HG03575 (cell line): ENCODE measurements around the gene TEAD1.

Source experiments
- ATAC-seq: cut with Tn5 transposase; IDR thresholded peaks from one replicate; pipeline ENCODE4 v1.9.1; 2021; ENCODE audit not compliant: unreplicated experiment, insufficient number of reproducible peaks, low FRiP score; ENCODE audit errors: extremely low read depth

TEAD1 gene

DNA sequence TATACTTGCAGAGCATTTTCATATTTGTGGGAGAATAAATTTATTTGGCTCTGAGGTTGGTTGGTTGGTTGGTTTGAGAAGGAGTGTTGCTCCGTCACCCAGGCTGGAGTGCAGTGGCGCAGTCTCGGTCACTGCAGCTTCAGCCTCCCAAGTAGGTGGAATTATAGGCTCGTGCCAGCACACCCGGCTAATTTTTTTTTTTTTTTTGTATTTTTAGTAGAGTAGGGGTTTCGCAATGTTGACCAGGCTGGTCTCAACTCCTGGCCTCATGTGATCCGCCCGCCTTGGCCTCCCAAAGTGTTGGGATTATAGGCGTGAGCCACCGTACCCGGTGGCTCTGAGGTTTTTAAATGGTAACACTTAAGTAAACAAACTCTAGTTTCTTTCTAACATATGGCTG, 161.1 kb downstream of the TEAD1 start:
- ATAC-seq, result no peak

DNA sequence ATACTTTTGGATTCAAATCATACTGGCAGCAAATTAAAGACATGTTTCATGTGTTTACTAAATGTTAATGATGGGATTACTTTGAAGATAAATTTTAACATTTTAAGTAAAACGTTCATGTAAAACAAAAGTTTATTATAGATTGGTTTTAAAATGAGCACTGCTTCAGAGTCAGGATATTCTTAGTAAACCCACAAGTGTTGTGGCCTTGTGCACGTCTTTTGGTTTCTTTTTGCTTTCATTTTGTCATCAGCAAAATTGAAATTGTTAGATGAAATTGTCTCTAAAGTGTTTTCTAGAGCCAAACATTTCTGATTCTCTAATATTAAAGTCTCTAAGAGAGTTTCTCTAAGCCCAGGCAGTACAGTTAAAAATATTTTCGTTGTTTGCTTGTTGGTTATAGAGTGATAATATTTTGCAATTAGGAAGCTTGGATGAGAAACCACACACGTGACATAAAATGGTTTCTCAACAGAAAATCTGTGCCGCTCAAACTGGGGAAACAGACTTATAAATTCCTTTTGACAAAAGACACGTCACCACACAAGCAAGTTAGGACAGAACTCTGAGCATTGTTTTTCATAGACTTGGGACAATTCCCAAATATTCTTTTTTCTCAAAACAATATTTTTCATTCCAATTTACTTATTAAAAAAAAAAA, 164.4 kb downstream of the TEAD1 start:
- ATAC-seq, result no peak

DNA sequence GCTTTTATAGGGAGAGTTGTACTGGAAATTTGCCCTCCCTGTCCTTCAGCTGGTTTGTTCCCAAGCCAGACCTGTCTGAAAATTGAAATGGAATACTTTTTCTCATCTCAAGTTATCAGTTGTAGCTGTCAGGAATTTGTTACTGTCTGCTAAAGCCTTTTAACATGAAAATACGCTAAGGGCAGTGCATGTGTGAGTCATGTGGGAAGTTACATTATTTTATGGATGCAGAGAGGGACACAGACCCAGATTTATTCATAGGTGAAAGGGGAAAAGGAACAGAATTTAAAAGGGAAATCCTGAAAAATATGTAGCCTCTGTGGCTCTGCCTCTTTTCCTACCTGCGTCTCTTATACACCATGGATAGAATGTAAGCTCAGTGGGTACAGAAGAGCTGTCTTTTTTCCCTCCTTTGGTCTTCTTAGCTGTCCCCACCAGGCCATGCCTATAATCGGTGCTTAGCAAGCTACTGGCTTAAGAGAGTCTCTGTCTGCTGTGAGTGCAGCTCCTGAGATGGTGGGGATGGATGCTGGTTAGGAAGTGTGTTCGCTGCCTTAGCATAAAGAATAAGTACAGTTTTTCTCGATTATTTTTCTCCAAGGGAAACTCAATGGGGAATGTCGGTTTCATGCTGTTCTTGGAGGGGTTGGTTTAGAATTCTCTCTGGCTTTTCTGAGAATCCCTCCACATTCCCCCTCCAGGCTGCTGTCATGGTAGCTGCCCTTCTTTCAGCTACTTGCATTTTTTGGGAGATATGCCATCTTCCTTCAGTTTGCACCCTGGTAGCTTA, 166.8 kb downstream of the TEAD1 start:
- ATAC-seq, result no peak

DNA sequence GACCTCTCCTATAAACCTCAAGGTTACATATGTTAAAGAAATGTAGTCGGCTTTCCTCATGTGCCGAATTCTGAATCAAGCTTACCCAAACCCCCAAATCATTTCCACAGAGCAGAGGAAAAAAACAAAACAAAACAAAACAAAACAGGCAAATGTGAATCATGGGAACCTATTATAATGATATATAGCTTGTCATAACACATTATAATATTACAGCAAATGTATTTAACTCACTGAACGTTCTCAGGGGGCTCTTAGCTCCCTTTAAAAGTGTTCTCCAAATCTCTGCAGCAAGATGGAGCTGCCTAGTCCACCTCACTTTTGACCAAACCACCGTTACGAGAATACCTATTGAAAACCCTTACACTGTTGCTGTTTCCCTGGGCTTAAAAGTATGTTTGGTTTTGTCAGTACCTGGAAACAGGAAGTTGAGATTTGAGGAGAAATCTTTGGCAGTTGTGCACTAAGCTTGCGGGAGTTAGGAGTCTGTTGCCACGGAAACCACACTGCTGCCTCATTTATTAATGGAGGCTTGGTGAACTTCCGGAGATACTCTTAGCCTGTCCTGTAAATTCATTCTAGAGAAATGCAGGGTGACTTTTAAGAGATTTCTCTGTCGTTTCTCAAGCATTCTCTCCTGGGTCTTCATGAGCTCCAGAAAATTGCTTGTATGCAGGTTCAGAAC, 167.9 kb downstream of the TEAD1 start:
- no peak for ATAC-seq

DNA sequence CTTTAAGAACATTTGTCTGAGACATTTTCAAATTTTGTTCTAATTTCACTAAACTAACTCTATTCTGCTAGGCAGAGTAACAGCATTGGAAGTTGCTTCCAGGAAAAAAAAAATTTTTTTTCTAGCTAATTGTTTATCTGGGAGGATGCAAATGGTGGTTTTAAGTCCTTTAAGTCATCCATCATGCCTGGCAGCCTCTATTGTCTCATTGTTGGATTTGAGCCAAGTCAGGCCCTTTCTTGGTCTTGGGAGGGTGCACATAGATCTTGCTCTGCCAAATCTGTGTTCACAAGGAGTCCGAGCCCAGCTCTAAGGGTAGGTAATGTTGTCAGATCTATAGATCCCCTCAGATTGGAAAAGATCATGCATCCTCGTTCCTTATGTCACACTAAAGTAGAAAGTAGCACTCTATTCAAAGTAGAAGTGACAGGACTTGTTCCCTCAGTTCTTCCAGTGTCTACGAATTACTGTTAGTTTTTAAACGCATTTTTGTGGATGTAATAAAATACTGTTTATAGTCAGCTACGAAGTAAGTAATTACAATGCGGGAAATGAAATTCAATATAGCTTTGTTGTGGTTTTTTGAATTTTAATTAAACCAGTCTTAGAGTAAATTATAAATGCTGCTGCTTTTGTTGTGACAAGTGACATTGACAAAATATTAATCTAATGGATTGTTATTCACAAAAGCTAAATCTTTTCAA, 168.9 kb downstream of the TEAD1 start:
- no peak for ATAC-seq

DNA sequence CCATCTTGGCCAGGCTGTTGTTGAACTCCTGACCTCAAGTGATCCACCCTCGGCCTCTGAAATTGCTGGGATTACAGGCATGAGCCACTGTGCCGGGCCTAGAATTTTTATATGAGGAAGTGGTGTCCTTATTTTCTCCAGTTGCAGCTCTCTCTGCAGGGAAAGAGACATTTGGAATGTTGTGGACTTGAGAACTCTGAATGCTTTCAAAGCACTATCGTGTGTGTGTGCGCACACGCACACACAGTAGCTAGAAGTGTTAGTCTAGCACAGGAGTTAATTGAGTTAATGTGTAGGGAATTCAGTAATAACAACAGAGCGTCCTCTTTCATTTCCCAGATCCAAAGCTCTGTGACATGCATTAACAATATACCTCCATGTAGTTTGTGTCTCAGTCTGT, 170.9 kb downstream of the TEAD1 start:
- no peak for ATAC-seq

DNA sequence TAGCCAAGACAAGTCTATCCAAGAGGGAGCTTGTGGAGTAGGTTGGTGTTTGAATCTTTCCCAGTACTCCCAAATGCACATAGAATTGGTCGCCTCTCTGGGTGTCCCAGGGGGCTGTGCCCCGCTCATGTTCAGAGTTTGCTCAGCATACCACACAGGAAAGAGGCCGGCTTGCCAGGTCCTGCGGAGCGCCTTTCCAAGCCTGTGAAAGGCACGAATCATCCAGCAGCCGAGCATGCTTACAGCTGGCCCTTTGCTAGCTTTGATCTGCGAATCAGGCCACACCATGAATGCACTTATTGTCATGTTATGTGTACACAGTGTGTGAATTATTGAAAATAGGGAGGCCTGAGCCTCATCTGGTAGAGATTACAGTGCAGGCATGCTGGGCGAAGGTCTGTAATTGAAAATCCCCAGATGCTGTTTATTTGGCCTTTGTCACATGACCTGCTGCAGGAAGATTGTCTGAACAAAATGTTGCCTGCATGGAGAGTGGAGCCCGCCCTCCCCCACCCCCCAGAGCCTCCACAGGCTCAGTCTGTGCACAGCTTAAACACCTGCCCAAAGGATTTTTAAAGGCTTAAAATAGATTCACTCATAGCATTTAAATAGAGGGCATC, 171.6 kb downstream of the TEAD1 start:
- ATAC-seq, result no peak

DNA sequence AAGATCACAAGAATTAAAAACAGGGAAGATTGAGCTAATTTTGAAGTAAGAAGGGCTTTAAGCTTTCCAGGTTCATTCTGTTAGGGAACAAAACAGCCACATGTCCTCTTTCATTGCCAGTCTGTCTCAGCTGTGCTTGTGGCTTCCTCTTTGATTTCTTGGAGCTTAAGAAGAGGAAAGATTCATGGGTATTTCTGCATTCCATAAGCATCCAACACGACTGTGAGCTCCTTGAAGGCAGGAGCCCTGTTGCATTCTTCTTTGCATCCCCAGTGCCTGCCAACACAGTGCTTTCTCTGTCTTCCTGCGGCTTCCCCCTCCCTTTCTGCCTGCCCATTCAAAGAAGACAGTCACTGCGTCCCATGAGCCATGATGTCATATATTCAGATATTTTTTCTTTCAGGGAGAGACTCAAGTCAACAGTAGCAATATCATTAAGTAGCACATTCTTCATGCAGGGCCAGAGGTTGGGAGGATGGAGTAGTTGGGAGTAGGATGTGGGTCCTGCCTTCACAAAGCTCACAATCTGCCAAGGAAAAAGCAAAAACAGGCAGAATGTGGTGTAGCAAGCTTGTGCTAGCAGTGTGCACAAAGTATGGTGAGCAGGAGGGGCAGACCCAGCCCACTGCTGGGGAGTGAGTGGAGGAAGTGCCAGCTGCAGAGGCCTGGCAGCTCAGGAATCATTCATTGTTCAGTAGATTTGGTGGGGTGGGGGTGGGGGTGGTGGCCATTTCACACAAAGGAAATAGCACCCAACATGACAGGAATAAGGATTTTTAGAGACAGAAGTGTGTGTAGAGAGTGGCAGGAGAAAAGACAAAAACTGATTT, 172.8 kb downstream of the TEAD1 start:
- no peak for ATAC-seq

DNA sequence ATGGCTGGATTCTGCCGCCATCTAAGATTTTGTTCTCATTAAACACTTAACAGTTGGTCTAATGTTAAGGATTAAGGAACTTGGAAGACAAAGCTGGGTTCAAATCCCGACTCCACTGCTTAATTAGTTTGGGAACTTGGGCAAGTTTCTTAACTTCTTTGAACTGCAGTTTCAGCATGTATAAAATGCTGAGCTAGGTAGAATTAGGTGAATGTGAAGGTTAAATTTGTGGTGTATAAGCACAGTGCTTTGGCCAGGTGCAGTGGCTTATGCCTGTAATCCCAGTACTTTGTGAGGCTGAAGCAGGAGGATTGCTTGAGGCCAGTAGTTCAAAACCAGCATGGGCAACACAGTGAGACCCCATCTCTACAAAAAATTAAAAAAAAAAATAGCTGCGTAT, 174.2 kb downstream of the TEAD1 start:
- no peak for ATAC-seq

DNA sequence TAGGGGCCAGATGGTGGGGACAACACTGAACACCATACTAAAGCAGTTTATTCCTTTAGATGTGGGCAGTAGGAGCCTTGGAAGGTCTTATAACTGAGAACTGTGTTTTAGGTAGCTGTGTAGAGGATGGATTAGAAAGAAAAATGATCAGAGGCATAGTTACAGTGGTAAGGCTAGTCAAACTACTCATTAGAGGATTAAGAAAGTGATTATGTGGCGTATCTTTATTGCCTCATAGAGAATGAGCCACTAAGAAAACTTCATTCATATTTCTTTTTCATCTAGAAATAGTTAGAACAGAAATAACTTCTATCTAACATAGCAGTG, 179.1 kb downstream of the TEAD1 start:
- no peak for ATAC-seq

DNA sequence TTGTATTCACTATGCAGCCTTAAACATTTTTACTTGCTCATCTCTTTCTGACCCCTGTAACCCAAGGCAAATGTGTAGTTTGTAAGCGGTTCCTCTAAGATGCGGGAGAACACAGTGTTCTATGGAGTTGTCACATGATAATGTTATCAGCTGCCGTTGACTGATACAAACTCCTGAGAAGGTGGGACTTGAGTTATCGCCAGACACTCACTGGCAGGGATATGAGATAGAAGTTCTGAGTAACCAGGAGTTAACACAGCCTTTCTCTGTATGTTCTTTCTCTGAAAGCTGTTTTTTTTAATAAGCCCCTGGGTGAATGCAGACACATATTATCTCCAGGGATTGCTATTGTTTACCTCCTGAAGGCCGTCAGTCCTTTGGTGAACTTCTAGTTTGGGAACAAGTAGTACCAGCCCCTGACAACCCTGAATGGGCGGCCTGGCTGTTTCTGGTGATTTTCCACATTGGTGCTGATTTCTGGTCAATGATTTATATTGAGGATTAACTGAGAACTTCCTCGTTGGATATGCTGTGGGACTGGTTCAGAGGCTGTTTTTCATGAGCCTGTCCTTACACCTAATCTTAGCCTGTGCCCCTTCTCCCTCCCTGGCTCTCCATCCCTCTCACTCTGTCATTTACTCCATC, 179.6 kb downstream of the TEAD1 start:
- ATAC-seq, result no peak

DNA sequence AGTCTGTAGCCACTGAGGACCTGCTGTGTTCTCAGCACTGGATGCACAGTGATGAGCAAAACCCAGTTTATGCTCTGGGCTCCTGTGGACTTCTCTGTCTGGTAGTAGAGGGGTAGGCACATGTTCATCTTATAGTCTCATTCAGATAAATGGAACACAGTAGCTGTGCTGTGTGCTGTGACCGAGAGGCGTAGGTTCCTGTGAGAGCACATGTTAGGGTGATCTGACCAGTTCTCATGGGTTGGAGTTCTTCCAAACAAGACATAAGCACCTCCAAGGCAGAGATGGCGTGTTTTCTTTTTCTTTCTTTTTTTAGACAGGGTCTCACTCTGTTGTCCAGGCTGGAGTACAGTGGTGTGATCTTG, 180.1 kb downstream of the TEAD1 start:
- ATAC-seq, result no peak

DNA sequence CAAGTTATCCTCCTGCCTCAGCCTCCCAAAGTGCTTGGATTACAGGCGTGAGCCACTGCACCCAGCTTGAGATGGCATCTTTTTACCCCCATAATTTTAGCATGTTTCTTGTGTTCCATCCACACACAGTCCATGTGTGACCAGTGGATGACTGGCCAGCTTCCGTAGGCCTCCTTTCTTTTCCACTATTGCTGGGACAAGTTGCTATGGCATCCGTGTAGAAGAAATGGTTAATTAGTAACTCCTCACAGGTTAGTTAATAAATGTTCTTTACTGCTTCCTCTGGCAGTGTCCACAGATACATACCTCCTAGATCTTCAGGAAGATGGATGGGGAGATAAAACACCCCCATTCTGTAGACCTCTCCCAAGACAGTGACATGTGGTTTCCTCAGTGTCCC, 180.6 kb downstream of the TEAD1 start:
- ATAC-seq, result no peak

DNA sequence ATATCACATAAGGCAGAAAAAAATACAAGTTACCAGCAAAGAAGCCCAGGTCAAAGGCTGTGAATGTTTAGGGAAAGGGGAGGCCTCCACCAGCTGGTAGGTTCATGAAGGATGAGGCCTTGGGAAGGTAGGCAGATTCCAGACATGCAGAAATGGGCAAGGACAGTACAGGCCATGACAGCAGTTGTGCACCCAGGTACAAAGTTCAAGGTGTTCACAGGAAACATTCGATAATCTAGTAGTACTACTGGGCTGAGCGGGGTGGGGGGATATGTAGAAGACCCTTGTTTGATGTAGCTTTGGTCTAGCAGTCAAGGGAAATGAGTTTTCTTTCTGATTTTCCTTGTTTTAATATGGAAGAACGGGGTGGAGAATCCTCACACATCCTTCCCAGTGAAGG, 182.1 kb downstream of the TEAD1 start:
- ATAC-seq, result no peak

DNA sequence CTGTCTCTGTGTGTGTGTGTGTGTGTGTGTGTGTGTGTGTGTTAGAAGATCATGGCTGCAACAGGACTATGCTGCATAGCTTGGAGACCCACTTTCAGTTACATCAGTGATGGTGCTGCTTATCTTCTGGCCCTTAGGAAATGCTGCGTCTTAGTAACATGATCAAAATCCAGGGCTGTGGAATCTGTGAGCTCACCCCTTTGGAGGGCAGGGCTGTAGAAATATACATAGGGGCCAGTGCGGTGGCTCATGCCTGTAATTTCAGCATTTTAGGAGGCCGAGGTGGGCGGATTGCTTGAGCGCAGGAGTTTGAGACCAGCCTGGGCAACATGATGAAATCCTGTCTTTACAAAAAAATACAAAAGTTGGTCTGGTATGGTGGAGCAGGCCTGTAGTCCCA, 183.4 kb downstream of the TEAD1 start:
- ATAC-seq, result no peak

DNA sequence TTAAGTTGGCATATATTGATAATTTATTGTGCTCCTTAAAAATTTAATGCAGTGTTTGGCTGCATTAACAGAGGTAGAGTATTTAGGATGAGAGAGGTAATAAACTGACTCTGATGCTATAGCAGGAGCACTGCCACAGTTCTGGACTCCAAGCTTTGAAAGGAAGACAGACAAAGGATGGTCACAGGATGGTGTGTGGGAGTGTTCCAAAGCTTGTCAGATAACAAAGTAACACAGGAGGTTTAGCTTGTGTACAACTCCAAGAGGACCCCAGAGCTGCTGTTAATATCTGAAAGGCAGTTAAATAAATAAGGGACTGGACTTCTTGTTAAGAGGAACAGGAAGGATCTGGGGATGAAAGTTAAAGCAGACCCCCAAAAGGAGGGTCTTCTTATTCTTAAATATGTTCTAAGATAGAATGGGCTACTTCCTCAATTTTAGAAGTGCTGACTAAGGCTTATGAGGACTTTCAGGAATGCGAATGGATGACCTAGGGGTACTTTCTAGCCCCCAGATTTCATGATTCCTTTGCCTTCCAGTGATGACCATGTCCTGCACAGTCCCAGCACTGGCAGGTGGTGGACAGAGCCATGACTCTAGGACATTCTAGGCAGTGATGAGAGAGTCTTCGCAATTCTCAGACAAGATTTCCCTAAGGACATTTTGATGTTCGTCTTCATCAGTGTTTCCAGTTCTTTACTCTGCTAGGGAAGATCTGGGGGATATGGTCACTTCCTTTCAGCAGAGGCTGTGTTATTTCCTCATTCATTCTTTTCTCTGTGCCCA, 185.8 kb downstream of the TEAD1 start:
- ATAC-seq, result no peak

DNA sequence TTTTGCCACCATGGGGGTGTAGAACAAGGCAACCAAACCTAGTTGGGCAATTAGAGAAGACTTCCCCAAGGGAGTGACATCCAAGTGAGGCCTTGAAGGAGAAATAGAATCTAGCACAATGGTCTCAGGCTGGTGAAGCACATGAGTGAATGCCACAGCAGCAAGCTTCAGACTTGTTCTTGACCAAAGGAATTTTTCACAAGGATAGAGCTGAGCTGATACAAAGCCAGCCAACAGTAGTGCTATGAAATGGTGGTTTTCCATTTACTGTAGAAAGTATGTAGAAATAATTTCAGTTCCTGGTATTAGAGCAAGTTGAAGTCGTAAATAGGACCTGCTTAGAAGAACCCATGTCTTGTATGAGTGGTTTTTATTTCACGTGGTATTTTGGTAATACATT, 186.6 kb downstream of the TEAD1 start:
- no peak for ATAC-seq
